ENCODE data around the gene TSEN2. TPM values are rescaled to one million over a fixed set of nuclear protein-coding genes. Genes with fewer than 3 reads are reported as not detected.

The TSEN2 gene
- total RNA-seq, 1 donor from 2014 or later = 21.3 TPM

GRCh38 chr3:12518261-12519028, 34.2 kb downstream of the TSEN2 start:
- TF ChIP-seq CTCF (IDR thresholded peaks at IDR 0.05; ENCODE audit: insufficient read depth, low read length, severe bottlenecking) = no peak
- peaks cover 2% of the 10 kb centered on the region for H3K36me3 ChIP-seq (ENCODE audit: control insufficient read depth, insufficient read depth, low read length)

GRCh38 chr3:12521010-12521409, 36.7 kb downstream of the TSEN2 start:
- FAIRE-seq = no peak
- H3K4me3 ChIP-seq (ENCODE audit: low read depth, low read length) = no peak overlapping the region
- DNase-seq (ENCODE audit: low read depth) = no peak
- H3K36me3 ChIP-seq (ENCODE audit: control insufficient read depth, insufficient read depth, low read length) = no peaks in the 10 kb centered on the region
- no peaks in the 10 kb centered on the region for H3K27me3 ChIP-seq (ENCODE audit: control insufficient read depth, insufficient read depth, low read length)
- TF ChIP-seq CTCF (IDR thresholded peaks at IDR 0.05; ENCODE audit: insufficient read depth, low read length, severe bottlenecking) = no peak

More at GRCh38 chr3:12518261-12519028, 34.2 kb downstream of the TSEN2 start:
- DNase-seq (ENCODE audit: low read depth) (no peak), FAIRE-seq (no peak)
- no peak overlapping the region for H3K4me3 ChIP-seq (ENCODE audit: low read depth, low read length)
- no peaks in the 10 kb centered on the region for H3K27me3 ChIP-seq (ENCODE audit: control insufficient read depth, insufficient read depth, low read length)

- FAIRE-seq = no peak
- Histone ChIP-seq H3K27me3 (ENCODE audit: control insufficient read depth, insufficient read depth, low read length) (no peaks in the 10 kb centered on the region), H3K4me3 (ENCODE audit: low read depth, low read length) (no peak overlapping the region), H3K36me3 (ENCODE audit: control insufficient read depth, insufficient read depth, low read length) (no peaks in the 10 kb centered on the region)
- TF ChIP-seq CTCF (IDR thresholded peaks at IDR 0.05; ENCODE audit: insufficient read depth, low read length, severe bottlenecking) = no peak
- DNase-seq (ENCODE audit: low read depth) = no peak
Measured at GRCh38 chr3:12522721-12523120, 38.4 kb downstream of the TSEN2 start.

GRCh38 chr3:12527757-12528143, 43.5 kb downstream of the TSEN2 start:
- no peaks in the 10 kb centered on the region for H3K27me3 ChIP-seq (ENCODE audit: control insufficient read depth, insufficient read depth, low read length)
- FAIRE-seq (no peak), DNase-seq (ENCODE audit: low read depth) (no peak)
- TF ChIP-seq CTCF (IDR thresholded peaks at IDR 0.05; ENCODE audit: insufficient read depth, low read length, severe bottlenecking) = no peak
- no peak overlapping the region for H3K4me3 ChIP-seq (ENCODE audit: low read depth, low read length)
- peaks cover 7% of the 10 kb centered on the region for H3K36me3 ChIP-seq (ENCODE audit: control insufficient read depth, insufficient read depth, low read length)

GRCh38 chr3:12532182-12532581, 47.9 kb downstream of the TSEN2 start:
- TF ChIP-seq CTCF (IDR thresholded peaks at IDR 0.05; ENCODE audit: insufficient read depth, low read length, severe bottlenecking) = no peak
- H3K36me3 ChIP-seq (ENCODE audit: control insufficient read depth, insufficient read depth, low read length) = peaks cover 7% of the 10 kb centered on the region
- DNase-seq (ENCODE audit: low read depth) (no peak), FAIRE-seq (no peak)
- no peaks in the 10 kb centered on the region for H3K27me3 ChIP-seq (ENCODE audit: control insufficient read depth, insufficient read depth, low read length)
- no peak overlapping the region for H3K4me3 ChIP-seq (ENCODE audit: low read depth, low read length)

GRCh38 chr3:12536423-12536822, 52.1 kb downstream of the TSEN2 start:
- DNase-seq (ENCODE audit: low read depth) (no peak), FAIRE-seq (no peak)
- Histone ChIP-seq H3K4me3 (ENCODE audit: low read depth, low read length) (no peak overlapping the region), H3K36me3 (ENCODE audit: control insufficient read depth, insufficient read depth, low read length) (peaks cover 4% of the 10 kb centered on the region), H3K27me3 (ENCODE audit: control insufficient read depth, insufficient read depth, low read length) (no peaks in the 10 kb centered on the region)
- no peak for TF ChIP-seq CTCF (IDR thresholded peaks at IDR 0.05; ENCODE audit: insufficient read depth, low read length, severe bottlenecking)

Measured in bronchial epithelial cell (primary cell).